Coronary artery (tissue), 2 donors: ENCODE measurements around the gene POU4F3.

Source experiments
- DNase-seq: peaks from one replicate; pipeline ENCODE4 v3.0.0-alpha.2; 2017; ENCODE audit warnings: low spot score
- H3K27ac ChIP-seq, 2 donors: fragments of 200-600 bp; sonication (generic); one replicate each; pipeline ENCODE4 v1.5.1; 2016 to 2019
- H3K4me3 ChIP-seq: fragments of 200-600 bp; sonication (generic); 2 replicates; pipeline ENCODE4 v1.5.1; 2016; ENCODE audit warnings: mild to moderate bottlenecking, moderate library complexity
- CTCF ChIP-seq: fragments of 200-600 bp; sonication (generic); IDR thresholded peaks from one replicate; pipeline ENCODE4 v1.5.1; 2019; ENCODE audit warnings: antibody characterized with exemption

POU4F3 gene

GRCh38 chr5:146327257-146327870 lies 11.3 kb upstream of the POU4F3 start:
- TF ChIP-seq CTCF, result no peak
- Histone ChIP-seq H3K27ac (no peak overlapping the region), H3K4me3 (no peak overlapping the region)
- no peak for DNase-seq

DNA sequence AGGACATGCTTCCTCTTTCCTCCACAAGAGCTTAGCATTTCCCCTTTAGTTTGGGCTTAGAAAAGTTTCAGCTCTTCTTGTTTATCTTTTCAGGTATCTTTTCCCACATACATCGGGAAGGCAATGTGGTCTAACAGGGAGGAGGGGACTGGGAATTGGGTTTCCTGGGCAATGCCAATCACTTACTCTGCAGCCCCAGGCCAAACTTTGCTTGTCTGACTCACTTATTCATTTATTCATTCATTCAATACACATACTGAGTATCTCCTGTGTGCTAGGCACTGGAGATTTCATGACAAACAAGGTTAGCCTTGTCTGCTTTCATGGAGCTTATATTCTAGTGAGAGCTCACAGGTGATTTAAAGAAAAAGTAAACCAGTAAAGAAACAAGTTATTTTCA lies 10.7 kb upstream of the POU4F3 start:
- Histone ChIP-seq H3K27ac (no peak overlapping the region), H3K4me3 (no peak overlapping the region)
- no peak for TF ChIP-seq CTCF
- DNase-seq, result no peak

GRCh38 chr5:146329697-146330096 lies 8.9 kb upstream of the POU4F3 start:
- no peak for TF ChIP-seq CTCF
- Histone ChIP-seq H3K27ac (no peak overlapping the region), H3K4me3 (no peak overlapping the region)
- no peak for DNase-seq

DNA sequence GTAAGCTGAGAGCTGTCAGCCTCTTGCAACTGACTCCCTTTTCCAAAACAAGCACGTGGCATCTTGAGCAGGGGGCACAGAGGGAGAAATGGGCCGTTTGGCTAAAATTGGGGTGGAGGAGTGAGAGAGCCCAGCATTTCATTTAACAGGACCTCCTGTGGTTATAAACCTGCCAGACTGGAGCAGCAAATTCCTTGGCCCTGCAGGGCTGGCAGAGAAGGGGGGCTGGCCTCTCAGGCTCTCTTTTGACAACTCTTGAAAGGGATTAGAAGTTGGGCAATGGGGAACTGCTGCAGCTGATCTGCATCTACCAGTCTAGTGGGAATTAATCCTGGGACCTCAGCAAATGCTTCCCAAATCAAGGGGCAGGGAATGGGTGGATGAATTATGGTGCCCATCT lies 7.2 kb upstream of the POU4F3 start:
- no peak overlapping the region for H3K27ac ChIP-seq
- no peak for TF ChIP-seq CTCF
- no peak overlapping the region for H3K4me3 ChIP-seq
- DNase-seq, result no peak

DNA sequence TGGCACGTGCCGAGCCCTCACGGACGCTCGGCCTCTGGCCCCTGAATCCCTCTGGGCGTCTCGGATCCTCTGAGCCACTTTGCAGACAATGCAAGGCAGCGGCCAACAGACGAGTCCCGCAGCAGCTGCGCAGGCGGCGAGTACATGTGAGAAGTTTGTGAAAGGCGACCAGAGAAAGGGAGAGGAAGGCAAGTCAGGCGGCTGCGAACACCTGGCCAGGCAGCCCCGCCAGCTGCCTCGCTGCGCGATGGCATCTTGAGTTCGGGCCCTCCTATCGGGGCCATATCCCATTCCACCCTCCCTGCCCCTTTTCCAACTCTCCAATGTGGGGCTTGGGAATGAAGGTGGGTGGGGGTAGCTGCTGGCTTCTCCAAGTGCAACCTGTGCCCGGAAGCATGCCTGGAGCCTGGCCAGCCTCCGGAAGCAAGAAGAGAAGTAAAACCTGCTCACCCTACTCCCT lies 4.5 kb upstream of the POU4F3 start:
- Histone ChIP-seq H3K27ac (no peak overlapping the region), H3K4me3 (no peak overlapping the region)
- DNase-seq, result no peak
- no peak for TF ChIP-seq CTCF

DNA sequence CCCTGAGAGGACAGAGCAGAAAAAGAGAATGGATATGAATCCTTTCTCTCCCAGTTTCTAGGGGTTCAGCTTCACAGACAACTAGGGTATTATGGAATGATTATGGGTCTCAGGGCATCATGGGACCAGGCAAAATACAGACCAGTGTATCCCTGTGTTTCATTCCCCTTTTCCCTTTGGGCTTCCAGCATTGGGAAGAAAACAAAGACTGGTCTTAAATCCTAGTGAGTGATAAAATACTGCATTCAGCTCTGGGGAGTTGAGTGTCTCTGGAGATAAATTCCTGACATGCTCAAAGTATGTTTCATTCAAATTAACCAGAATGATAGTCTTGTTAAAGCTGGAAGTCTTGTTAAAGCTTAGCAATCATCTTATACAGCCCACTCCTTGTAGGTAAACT lies 2.4 kb upstream of the POU4F3 start:
- DNase-seq, result no peak
- H3K4me3 ChIP-seq, result no peak overlapping the region
- H3K27ac ChIP-seq, result no peak overlapping the region
- TF ChIP-seq CTCF, result no peak

- H3K27ac ChIP-seq, result no peak overlapping the region
- no peak for DNase-seq
- no peak for TF ChIP-seq CTCF
- no peak overlapping the region for H3K4me3 ChIP-seq
Observed at GRCh38 chr5:146337264-146337904, 1.3 kb upstream of the POU4F3 start.
